ENCODE data around the gene FCMR.

The FCMR gene

GRCh38 chr1:206912445-206913095, 9.2 kb downstream of the FCMR start:
- TF ChIP-seq, protein P1, sequence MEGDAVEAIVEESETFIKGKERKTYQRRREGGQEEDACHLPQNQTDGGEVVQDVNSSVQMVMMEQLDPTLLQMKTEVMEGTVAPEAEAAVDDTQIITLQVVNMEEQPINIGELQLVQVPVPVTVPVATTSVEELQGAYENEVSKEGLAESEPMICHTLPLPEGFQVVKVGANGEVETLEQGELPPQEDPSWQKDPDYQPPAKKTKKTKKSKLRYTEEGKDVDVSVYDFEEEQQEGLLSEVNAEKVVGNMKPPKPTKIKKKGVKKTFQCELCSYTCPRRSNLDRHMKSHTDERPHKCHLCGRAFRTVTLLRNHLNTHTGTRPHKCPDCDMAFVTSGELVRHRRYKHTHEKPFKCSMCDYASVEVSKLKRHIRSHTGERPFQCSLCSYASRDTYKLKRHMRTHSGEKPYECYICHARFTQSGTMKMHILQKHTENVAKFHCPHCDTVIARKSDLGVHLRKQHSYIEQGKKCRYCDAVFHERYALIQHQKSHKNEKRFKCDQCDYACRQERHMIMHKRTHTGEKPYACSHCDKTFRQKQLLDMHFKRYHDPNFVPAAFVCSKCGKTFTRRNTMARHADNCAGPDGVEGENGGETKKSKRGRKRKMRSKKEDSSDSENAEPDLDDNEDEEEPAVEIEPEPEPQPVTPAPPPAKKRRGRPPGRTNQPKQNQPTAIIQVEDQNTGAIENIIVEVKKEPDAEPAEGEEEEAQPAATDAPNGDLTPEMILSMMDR (conservative IDR thresholded peaks at IDR 0.05; ENCODE audit: low read length): peak; percentile 91
- H3K4me3 ChIP-seq (ENCODE audit: low read length): no peak overlapping the region
- DNase-seq (ENCODE audit: low read depth): peak; percentile 73

GRCh38 chr1:206911064-206911663, 10.6 kb downstream of the FCMR start:
- no peak overlapping the region for H3K4me3 ChIP-seq (ENCODE audit: low read length)
- TF ChIP-seq, protein P1 (conservative IDR thresholded peaks at IDR 0.05; ENCODE audit: low read length): peak; percentile 80
- peak; percentile 74 for DNase-seq (ENCODE audit: low read depth)

GRCh38 chr1:206909883-206910318, 11.8 kb downstream of the FCMR start:
- H3K4me3 ChIP-seq (ENCODE audit: low read length): peak overlapping the region; percentile 57
- TF ChIP-seq, protein P1 (conservative IDR thresholded peaks at IDR 0.05; ENCODE audit: low read length): no peak
- DNase-seq (ENCODE audit: low read depth): no peak

- peak overlapping the region; percentile 57 for H3K4me3 ChIP-seq (ENCODE audit: low read length)
- DNase-seq (ENCODE audit: low read depth): no peak
- TF ChIP-seq, protein P1 (conservative IDR thresholded peaks at IDR 0.05; ENCODE audit: low read length): no peak
Measured at GRCh38 chr1:206909161-206909882, 12.4 kb downstream of the FCMR start.

DNA sequence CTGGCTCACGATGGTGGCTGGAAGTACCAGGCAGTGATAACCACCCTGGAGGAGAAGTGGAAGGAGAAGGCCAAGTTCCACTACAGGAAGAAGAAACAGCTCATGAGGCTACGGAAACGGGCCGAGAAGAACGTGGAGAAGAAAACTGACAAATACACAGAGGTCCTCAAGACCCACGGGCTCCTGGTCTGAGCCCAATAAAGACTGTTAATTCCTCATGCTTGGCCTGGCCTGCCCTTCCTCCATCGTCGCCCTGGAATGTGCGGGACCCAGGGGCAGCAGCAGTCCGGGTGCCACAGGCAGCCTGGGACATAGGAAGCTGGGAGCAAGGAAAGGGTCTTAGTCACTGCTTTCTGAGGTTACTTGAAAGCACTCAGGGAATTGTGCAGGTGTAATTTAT, 13.7 kb downstream of the FCMR start:
- no peak for DNase-seq (ENCODE audit: low read depth)
- TF ChIP-seq, protein P1 (conservative IDR thresholded peaks at IDR 0.05; ENCODE audit: low read length): no peak

DNA sequence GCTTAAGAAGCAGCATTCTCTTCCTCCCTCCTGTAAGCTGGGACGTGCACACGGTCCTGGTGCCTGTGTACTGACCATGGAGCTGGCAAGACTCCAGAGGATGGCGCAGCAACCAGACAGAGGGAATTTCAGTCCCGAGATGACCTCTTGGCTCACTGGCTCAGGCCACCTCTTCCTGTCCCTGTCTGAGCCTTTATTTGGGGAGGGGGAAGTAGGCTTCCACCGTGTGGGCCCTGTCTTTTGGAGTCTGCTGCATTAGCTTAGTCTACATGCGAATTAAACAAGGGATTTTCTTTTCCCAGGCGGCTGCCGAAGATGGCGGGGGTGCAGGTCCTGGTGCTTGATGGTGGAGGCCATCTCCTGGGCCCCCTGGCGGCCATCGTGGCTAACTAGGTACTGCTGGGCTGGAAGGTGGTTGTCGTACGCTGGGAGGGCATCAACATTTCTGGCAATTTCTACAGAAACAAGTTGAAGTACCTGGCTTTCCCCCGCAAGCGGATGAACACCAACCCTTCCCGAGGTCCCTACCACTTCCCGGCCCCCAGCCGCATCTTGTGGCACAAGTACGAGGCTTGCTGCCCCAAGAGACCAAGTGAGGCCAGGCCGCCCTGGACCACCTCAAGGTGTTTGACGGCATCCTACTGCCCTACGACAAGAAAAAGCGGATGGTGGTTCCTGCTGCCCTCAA, 14.3 kb downstream of the FCMR start:
- H3K4me3 ChIP-seq (ENCODE audit: low read length): no peak overlapping the region
- TF ChIP-seq, protein P1 (conservative IDR thresholded peaks at IDR 0.05; ENCODE audit: low read length): peak; percentile 25; the same call in 1 of the 2 replicates
- no peak for DNase-seq (ENCODE audit: low read depth)

More for the DNA sequence above, 13.7 kb downstream of the FCMR start:
- no peak overlapping the region for H3K4me3 ChIP-seq (ENCODE audit: low read length)
